Epithelial cell of esophagus (primary cell): Measurements from ENCODE around the gene KIF26B.

Experiments
- DNase-seq: peaks from one replicate; pipeline ENCODE4 v3.0.0; 2010; ENCODE audit warnings: low read depth
- H3K4me3 ChIP-seq: 2 replicates; pipeline ENCODE4 v1.5.1; 2011; ENCODE audit warnings: mild to moderate bottlenecking, low read length, control low read depth
- CTCF ChIP-seq: IDR thresholded peaks from 2 replicates; pipeline ENCODE4 v1.5.1; 2011; ENCODE audit warnings: low read depth, mild to moderate bottlenecking, low read length, control low read depth, inconsistent platforms; ENCODE audit not compliant: insufficient read depth; ENCODE audit errors: missing control alignments

Gene KIF26B

DNA sequence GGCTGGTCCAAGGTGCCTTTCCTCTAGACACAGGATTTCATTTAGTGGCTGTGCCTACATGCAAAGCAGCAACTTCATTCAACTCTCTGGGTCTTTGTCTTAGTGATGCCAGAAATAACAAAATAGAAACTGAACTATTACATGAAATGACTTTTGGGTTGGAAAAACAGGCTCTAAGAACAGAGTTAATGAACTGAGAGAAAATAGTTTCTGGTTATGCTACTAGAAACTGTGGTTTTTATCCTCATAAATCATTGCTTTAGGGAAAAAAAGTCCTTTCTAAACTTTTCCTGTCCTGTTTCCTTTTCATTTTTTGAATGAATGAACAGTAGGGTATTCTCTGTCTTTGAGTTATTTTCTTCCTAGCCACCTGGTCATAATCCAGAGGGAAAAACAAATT lies 424.0 kb downstream of the KIF26B start:
- TF ChIP-seq CTCF = no peak
- DNase-seq = no peak
- no peak overlapping the region for H3K4me3 ChIP-seq

DNA sequence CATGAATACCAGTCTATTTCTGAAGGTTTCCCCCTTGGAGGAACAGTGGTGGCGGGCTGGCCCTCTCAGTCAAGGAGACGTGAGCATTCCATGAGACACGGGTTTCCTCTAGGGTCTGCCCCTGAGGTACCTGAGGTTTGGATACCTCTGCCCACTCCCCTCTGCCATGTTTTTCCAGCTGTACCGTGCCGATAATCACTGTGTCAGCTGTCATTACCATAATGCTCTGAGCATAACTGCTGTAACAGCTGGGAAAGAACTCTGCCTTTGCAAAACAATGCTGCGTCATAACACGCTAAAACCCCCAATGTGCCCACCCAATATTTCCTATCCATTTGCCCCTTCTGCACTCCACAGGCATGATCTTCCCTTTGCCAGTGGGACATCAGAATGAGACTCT lies 425.1 kb downstream of the KIF26B start:
- TF ChIP-seq CTCF = no peak
- H3K4me3 ChIP-seq = no peak overlapping the region
- no peak for DNase-seq

GRCh38 chr1:245580651-245581050 lies 425.9 kb downstream of the KIF26B start:
- TF ChIP-seq CTCF = no peak
- no peak overlapping the region for H3K4me3 ChIP-seq
- no peak for DNase-seq

- TF ChIP-seq CTCF = no peak
- H3K4me3 ChIP-seq = no peak overlapping the region
Observed at GRCh38 chr1:245582026-245582425, 427.2 kb downstream of the KIF26B start.

DNA sequence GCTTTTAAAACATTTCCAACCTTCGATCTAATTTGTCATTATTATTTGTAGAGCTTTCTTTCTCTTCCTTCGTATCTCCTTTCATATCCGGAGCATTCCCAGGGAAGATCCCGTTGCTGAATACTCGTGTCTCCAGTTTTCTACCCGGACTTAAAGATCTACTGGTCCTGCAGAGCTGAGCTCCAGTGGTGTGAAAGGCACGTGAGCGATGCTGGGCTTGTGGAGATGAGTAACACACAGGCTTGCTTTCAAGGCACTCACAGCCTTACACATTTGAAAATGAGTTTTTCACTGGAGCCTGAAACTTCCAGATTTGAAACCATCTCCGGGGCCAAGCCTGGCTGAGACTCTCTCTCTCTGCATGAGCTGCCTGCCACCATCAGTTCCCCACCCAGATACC lies 428.3 kb downstream of the KIF26B start:
- DNase-seq = no peak
- H3K4me3 ChIP-seq = no peak overlapping the region

More at GRCh38 chr1:245582026-245582425, 427.2 kb downstream of the KIF26B start:
- DNase-seq = no peak

GRCh38 chr1:245583575-245584330 lies 429.0 kb downstream of the KIF26B start:
- no peak for TF ChIP-seq CTCF
- no peak for DNase-seq

More for the DNA sequence above, 428.3 kb downstream of the KIF26B start:
- TF ChIP-seq CTCF = no peak

DNA sequence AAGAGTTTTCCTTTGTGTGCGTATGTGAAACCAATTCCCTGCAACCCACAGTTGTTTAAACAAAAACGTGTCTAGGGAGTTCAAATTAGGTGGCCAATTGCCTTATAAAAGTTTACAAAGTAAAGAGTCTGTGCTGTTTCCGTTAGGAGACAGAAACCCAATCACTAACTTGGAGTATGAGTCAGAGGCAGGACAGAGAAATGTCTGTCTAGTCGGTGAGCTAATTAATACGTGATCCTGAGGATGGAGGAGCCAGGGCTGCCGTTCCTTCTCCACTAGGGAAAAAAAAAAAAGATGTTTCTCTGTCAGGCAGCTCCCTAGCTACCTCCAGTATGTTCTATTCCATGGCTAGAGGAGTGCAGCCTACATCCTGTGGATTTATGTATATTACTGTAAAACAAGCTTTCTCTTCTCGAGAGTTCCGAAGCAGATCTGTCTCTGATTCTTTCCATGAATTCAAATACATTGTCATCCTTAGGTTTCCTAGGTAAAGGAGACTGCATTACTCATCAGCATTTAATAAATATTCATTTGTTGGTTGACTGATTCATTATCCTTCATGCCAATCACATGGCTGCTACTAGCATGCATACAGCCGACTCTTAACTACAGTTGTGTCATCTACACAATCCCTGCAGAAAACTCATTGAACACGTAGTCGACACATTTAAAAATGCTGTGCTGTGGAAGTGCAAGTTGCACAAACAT lies 430.6 kb downstream of the KIF26B start:
- peak; percentile 9 for DNase-seq
- no peak for TF ChIP-seq CTCF
- H3K4me3 ChIP-seq = no peak overlapping the region

More at GRCh38 chr1:245583575-245584330, 429.0 kb downstream of the KIF26B start:
- no peak overlapping the region for H3K4me3 ChIP-seq
